ENCODE results near the gene DHX34.

The DHX34 gene

DNA sequence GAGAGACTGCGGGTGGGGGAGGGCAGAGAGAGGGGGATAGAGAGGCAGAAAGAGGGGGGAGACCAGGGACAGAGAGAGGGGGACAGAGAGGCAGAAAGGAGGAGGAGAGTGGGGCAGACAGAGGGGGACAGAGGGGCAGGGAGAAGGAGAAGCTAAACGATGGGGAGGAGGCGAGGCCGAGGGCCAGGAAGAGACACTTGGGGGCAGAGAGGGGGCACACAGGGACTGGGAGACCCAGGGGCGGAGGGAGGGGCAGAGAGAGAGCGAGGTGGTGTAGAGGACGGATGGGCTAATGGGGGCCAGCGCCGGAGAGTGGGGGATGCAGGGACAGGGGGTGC, 69.5 kb downstream of the DHX34 start:
- DNase-seq = no peak

DNA sequence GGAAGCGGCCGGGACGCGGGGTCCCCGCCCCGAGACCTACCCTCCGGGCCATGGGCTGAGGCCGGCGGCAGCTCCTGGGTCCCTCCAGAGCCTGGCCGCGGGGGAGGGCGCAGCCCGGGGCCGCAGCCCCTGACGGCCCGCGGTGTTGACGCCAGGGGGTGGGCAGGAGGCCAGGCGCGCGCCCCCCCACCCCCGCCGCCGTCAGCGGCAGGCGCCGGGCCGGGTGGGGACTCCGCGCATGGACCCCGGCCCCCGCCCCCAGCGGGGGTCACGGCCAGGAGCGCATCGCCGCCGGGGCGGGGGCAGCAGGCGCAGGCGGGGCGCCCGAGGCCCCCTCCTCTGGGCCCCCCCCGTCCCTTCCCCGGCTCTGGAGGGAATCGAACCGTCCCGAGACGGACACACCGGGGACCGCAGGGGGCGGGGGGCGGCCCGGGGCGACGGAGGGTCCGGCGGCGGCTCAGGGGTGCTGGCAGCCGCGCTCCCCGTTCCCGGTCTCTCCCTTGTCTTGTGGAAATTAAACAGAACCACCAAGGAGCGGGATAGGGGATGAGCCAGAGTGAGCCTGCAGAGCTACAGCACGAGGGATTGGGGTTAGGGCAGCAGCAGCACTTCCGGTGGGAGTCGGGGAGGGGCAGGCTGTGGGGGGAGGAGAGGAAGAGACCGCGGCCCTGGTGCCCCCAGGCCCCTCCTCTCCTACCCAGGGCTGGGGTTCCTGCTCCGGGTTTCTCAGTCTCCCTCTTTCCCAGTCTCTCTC, 70.1 kb downstream of the DHX34 start, which contains the start of gene MEIS3:
MEIS3 (minus strand) TSS at position 498 of the 754 bp plus-strand sequence; CDS start at position 52, 446 bp downstream.
- DNase-seq = no peak

DNA sequence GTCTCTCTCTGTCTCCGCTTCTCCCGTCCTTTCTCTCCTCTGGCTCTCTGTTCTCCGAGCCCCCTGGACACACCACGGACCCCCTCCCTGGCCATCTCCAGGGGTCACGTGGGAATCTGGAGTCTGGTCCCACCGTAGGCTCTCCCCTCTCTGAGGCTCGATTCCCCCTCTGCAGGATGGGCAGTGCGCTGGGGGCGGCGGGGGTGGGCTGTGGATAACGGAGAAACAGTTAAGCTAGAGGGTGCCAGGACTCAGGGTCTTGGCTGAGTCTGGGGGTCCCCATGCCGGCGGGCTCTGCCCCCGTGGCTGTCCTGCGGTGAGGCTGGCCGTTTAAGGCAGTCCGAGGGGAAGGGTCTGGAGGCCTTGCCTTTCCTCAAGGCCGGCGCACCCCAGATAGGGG, 70.7 kb downstream of the DHX34 start:
- no peak for DNase-seq

DNA sequence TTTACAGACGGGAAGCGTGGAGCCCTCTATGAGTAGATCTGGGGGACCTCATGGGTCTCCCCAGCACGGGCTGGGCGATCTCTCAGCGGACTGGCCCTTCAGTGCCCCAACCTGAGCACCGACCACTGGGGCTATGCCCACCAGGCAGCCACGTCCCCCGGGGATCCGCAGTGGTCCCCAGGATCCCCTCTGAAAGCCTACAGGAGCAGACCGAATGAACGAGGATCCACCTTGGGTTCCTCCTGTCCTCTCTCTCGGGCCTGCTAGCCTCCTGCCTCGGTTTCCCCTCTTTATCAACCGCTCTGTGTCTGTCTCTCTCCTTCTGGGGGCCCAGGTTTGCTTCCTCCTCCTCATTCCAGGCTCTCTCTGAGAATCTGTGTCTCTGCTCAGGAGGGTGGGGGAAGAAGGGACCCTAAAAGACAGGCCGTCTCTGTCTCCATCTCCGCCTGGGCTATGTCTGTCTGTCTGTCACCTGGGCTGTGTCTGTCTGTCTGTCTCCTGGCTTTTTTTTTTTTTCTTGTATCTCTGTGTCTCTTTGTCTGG, 72.2 kb downstream of the DHX34 start:
- DNase-seq = no peak

DNA sequence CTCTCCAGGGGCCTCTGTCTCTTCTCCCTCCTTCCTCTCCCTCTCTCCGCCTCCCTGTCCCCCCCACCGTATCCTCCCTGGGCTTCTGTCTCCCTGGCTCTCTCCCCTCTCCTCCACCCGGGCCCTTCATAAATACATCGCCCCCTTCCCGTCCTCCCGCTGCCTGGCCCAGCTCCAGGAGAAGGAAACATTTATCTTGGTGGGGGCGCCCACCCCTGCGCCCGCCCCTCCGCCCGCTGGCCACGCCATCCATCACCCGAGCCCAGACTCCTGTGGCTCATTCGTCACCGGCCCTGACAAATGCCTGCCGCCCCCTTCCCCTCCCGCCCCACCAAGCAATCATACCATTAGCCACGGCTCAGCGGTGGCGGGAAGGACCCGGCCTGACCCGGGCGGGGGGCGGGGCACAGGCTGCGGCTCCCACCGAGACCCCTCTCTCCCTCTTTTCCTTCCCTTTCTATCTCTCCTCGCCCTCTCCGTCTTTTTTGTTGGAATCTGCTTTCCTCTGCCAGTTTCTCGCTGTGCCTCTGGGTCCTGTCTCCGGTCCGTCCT, 72.8 kb downstream of the DHX34 start:
- no peak for DNase-seq

DNA sequence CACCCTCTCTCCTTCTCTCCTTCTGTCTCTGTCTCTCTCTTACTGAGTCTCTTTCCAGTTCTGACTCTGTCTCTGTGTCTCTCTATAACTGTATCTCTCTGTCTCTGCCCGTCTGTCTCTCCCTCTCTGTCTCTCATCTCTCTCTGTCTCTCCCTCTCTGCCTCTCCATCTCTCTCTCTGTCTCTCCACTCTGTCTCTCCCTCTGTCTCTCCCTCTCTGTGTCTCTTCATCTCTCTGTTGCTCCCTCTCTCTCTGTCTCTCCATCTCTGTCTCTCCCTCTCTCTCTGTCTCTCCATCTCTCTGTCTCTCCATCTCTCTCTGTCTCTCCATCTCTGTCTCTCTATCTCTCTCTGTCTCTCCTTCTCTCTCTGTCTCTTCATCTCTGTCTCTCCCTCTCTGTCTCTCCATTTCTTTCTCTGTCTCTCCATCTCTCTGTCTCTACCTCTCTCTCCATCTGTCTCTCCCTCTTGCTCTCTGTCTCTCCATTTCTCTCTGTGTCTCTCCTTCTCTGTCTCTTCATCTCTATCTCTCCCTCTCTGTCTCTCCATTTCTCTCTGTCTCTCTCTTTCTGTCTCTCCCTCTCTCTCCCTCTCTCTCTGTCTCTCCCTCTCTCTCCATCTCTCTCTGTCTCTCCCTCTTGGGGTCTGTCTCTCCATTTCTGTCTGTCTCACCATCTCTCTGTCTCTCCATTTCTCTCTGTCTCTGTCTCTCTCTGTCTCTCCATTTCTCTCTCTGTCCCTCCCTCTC, 73.5 kb downstream of the DHX34 start:
- DNase-seq = no peak

DNA sequence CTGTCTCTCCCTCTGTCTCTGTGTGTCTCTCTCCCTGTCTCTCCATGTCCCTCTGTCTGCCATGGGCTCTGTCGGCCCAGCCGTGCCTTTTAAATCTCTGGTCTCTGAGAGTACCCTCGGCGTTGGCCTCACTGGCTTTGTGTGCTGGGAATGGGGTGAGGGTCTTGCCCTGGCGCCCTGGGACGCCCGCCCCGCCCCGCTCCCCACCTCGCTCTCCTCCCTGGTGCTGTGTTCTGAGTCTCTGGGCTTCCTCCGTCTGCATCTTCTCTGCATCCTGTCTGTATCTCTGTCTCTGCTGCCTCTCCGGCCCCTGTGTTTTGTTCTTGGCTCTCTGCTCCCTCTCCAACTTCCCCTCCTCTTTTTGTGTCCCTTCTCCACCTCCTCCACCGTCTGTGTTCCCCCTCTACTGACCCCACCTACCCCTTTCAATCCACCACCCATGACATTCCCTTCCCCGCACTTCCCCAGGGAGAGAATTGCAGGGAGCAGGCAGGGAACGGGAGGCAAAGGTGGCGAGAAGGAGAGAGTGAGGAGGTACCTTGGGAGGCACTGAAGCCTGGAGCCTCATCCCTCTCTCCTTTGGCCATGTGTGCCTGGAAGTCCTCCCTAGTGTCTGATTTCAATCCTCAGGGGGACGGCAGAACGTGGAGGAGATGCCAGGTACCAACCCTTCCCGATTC, 74.2 kb downstream of the DHX34 start:
- no peak for DNase-seq

DNA sequence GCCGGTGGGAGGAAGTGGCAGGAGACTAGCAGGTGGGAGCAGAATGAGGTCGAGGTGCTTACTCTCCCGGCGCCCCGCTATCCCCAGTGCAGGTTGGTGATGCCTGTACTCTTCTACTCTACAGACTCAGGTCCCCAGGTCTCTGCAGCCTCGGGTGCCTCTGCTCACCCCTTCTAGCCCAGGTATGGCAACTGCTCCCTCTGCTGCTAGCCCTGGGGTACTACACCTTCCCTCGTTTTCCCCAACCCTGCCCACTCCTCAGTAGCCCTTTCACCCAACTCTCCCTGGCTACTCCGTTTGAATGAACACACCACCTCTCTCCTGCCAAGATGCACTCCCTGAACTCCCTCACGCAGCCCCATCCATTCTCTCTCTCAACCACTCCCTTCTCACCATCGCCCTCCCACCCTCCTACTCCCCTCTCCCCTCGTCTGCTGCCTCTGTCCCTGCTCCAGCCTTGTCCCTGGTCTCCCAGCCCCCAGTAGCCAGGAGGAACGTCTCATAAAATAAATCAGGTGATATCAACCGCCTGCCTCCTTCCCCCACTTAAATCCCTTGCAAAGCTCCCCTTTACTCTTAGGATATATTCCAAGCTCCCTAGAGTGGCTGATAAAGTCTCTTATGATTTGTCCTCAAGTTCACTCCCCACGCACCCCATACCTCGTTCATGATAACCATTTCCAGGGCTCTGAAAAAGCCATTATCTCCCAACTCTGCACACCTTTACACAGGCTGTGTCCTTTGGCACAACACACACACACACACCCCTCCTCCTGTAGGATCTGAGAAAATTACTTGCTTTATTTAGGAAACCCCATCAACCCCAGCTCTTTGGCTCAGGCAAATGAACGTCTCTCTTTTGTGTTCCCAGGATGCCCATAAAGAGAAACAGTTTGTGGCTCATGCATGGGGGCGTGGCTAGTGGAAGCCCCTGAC, 78.4 kb downstream of the DHX34 start:
- peak; percentile 54 for DNase-seq

DNA sequence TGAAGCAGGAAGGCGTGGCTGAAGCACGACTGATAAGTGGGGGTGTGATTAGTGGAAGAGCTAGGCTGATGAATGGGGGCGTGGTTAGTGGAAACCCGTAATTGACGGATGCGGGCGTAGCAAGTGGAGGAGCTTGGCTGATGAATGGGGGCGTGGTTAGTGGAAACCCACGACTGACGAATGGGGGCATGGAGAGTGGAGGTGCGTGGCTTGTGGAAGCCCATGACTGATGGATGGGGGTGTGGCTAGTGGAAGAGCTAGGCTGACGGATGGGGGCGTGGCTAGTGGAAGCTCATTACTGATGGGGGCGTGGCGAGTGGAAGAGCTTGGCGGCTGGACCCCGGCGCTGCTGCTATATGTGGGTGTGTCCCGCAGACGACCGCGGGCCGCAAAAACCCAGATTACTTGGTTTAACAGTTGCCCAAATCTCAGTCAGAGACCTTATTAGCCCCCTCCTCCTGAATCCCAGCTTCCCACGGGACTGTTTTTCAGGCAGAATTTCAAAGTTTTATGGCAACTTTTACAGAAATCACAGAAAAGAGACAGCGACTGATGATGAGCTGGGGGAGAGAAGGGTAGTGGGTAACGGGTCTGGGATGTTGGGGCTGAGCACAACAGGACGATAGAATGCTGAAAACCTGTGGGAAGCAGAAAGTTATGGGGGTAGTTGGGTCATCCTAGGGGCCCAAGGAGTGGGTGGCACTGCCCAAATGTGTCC, 79.2 kb downstream of the DHX34 start:
- peak; percentile 53 for DNase-seq

DNA sequence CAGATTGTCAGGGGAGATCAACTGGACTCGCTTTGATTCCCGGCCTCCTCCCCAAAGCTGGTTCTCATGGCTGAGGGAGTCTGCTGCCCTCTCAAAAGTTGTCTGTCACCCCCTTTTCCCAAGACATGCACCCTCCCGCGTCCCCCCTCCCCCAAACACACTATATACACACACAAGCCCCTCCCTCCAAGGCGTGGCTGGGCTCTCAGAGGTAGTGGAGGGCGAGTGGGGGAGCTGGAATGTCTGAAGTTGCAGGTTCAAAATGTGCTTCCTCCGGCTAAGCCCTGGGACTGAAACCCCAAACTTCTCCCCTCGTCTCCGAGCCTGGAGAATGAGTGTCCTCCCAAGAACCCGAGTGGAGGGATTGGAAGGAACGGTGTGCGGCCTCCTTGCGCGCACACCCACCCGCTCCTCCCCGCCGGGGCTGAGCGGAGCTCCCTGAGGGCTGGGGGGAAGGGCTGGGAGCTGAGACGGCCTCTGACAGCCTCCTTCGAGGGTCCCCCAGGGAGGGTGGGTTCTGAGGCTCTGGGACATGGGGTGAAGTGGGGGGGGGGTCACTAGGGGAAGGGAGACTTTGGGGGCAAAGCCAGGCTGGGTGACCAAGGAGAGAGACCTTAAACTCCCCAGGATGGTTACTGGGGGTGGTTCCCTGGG, 80.2 kb downstream of the DHX34 start:
- no peak for DNase-seq

DNA sequence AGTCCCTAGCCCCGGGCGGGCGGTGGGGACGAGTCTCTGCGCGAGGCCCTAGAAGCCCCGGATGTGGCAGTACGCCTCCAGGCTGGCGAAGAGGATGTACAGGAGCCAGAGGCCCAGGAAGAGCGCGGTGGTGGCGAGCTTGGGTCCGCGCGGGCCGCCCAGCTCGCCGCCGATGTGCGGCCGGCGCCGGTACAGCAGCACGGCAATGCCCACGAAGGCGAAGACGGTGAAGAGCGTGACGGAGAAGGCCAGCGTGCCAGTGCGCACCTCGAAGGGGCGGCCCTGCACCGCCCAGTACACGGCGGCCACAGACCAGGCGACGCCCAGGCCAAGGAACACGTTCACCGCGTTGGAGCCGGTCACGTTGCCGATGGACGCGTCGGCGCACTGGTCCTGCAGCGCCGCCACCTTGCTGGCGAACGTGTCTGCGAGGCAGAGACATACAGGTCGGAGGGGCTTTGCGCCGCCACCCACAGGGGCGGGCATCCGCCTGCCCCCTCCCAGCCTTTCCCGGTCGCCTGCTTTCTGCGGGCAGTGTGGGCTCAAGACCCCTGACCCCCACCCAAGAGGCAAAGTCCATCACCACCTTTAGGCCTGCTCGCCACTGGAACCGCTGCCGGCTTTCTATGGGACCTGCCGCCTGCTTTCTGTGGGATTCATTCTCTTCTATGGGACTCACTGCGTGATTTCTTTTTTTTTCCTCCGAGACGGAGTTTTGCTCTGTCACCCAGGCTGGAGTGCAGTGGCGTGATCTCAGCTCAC, 81.1 kb downstream of the DHX34 start:
- DNase-seq = no peak

DNA sequence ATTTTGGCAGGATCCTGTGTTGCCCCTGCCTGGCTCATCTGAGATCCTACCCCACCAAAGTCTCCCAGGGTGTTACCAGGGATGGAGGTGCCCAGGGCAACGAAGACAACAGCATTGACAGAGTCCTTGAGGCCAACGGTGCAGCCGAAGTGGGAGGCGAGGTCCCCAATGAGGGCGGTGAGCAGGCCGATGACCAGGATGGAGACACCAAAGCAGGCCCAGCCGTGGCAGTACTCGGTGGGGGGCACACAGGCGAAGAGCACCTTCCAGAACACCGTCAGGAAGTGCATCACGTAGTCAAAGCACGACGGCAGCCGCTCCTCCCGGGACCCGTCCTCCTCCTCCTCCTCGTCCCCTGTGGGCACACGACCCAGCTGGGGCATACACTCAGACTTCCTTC, 83.0 kb downstream of the DHX34 start:
- DNase-seq = no peak

All from NCI-H2107 (cell line).